GM12874 (cell line): ENCODE measurements around the gene ZSWIM5.

Experiments
- CTCF ChIP-seq: IDR thresholded peaks from 2 replicates; pipeline ENCODE4 v1.5.1; 2011; ENCODE audit warnings: low read depth, mild to moderate bottlenecking, control low read depth, low read length, moderate library complexity; ENCODE audit not compliant: insufficient read depth

Gene ZSWIM5

GRCh38 chr1:45038240-45038639 is 168.2 kb downstream of the ZSWIM5 start:
- TF ChIP-seq CTCF: no peak

- TF ChIP-seq CTCF: no peak
Observed at GRCh38 chr1:45037456-45037855, 168.9 kb downstream of the ZSWIM5 start.

GRCh38 chr1:45035631-45036301 is 170.6 kb downstream of the ZSWIM5 start:
- no peak for TF ChIP-seq CTCF

- no peak for TF ChIP-seq CTCF
Observed at GRCh38 chr1:45033356-45033755, 173.0 kb downstream of the ZSWIM5 start.

GRCh38 chr1:45032837-45033236 is 173.6 kb downstream of the ZSWIM5 start:
- TF ChIP-seq CTCF: no peak

- TF ChIP-seq CTCF: no peak
Observed at GRCh38 chr1:45026446-45026845, 180.0 kb downstream of the ZSWIM5 start.

- TF ChIP-seq CTCF: no peak
Observed at GRCh38 chr1:45023663-45024062, 182.7 kb downstream of the ZSWIM5 start.
